ENCODE results near the gene PDE11A. TPM values are rescaled to one million over a fixed set of nuclear protein-coding genes. Genes with fewer than 3 reads are reported as not detected.

PDE11A gene
- total and polyA plus RNA-seq, 2 of the 13 experiments (the other 11 are each of a cell fraction or from before 2014, with no cell fraction given) = 1.2 to 1.7 TPM

GRCh38 chr2:178112202-178113152 is 39.9 kb upstream of the PDE11A start, which contains the start of gene RBM45 (continued):
- TF ChIP-seq IRF1 (CRISPR knock-in tag; IDR thresholded peaks at IDR 0.05; ENCODE audit: low read depth) (no peak), NFKBIZ (CRISPR knock-in tag; IDR thresholded peaks at IDR 0.05) (peak; percentile 96), BCLAF1 (IDR thresholded peaks at IDR 0.05) (no peak), POGZ (CRISPR knock-in tag; IDR thresholded peaks at IDR 0.05) (peak; percentile 100), ZNF652 (CRISPR knock-in tag; IDR thresholded peaks at IDR 0.05; ENCODE audit: borderline replicate concordance, low read depth) (no peak; the same call in 1 of the 2 replicates), SALL1 (CRISPR knock-in tag; IDR thresholded peaks at IDR 0.05) (peak; percentile 99), ZNF749 (CRISPR knock-in tag; IDR thresholded peaks at IDR 0.05; ENCODE audit: borderline replicate concordance) (peak; percentile 70; the same call in 1 of the 2 replicates), ELF4 (CRISPR knock-in tag; IDR thresholded peaks at IDR 0.05; ENCODE audit: borderline replicate concordance) (peak; percentile 95; the same call in 1 of the 2 replicates), ZBTB1 (CRISPR knock-in tag; IDR thresholded peaks at IDR 0.05; ENCODE audit: borderline replicate concordance) (no peak; the same call in 1 of the 2 replicates), BHLHE40 (IDR thresholded peaks at IDR 0.05; ENCODE audit: low read length) (peak; percentile 52; the same call in 1 of the 2 replicates), ZHX2 (IDR thresholded peaks at IDR 0.05; ENCODE audit: low read depth) (peak; percentile 75), ZHX2 (CRISPR knock-in tag; IDR thresholded peaks at IDR 0.05; ENCODE audit: borderline replicate concordance) (no peak), ERF (CRISPR knock-in tag; IDR thresholded peaks at IDR 0.05) (peak; percentile 99), XRCC5 (optimal IDR thresholded peaks at IDR 0.05; ENCODE audit: low read length) (peak; percentile 100), ZBTB46 (CRISPR knock-in tag; IDR thresholded peaks at IDR 0.05; ENCODE audit: borderline replicate concordance) (0 out of 2 replicates have a peak, but pooled peaks have one; percentile 63), NFE2L2 (IDR thresholded peaks at IDR 0.05; ENCODE audit: low read length) (no peak; the same call in 1 of the 2 replicates)
